ENCODE measurements around the gene VARS1. TPM values are rescaled to one million over a fixed set of nuclear protein-coding genes. Genes with fewer than 3 reads are reported as not detected.
A peak's percentile ranks its signal among the peaks of the same experiment; 100 is the strongest.

VARS1 gene
- total and polyA plus RNA-seq, 2 of the 8 experiments (the other 6 are each of a cell fraction or from before 2014, with no cell fraction given), result 53.5 to 162 TPM

DNA sequence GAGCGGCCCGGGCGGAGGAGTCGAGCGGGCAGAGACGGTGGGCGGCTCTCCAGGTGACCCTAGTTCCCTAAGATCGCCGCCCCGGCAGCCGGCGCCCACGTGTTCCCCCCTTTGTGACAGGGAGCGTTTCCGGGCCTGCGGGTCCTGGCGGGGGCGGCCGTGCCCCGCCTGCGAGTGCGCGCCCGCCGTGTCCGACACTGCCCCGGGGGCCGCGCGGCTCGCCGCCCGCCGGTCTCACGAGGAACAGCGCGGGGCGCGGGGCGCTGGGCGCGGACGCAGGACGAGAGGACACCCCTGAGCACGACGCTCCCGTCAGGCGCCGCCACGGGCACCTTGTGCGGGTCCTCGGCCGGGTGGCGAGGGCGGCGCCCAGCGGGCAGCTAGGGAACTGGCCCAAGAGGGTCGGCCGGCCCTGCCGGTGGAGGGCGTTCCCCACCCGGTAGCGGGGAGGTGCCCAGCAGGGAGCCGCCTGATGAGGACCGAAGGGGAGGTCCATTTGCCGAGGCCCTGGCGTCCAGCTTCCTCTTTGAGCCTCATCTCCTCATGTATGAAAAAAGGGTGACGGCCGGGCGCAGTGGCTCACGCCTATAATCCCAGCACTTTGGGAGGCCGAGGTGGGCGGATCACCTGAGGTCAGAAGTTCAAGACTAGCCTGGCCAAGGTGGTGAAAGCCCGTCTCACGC is at the start of gene VARS1 (continued):
- peak; percentile 69 to 96 for TF ChIP-seq SIN3A (conservative IDR thresholded peaks at IDR 0.05 in 1 of 2, IDR thresholded peaks at IDR 0.05 in 1 of 2; ENCODE audit: low read depth in 1 of 2, low read length in 2 of 2)
- no peak for TF ChIP-seq JUN (IDR thresholded peaks at IDR 0.05; ENCODE audit: low read depth, low read length)
- no peak for TF ChIP-seq TCF12 (IDR thresholded peaks at IDR 0.05; ENCODE audit: low read depth, low read length)
- peak; percentile 66; the same call in 1 of the 2 replicates for TF ChIP-seq GTF2F1 (IDR thresholded peaks at IDR 0.05; ENCODE audit: borderline replicate concordance, low read depth, low read length)
- TF ChIP-seq, protein P1, sequence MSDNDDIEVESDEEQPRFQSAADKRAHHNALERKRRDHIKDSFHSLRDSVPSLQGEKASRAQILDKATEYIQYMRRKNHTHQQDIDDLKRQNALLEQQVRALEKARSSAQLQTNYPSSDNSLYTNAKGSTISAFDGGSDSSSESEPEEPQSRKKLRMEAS (IDR thresholded peaks at IDR 0.05), result peak; percentile 96
- no peak for TF ChIP-seq BRCA1 (IDR thresholded peaks at IDR 0.05; ENCODE audit: low read depth, low read length)
- no peak for TF ChIP-seq NRF1 (IDR thresholded peaks at IDR 0.05; ENCODE audit: low read depth, low read length)
- TF ChIP-seq RXRA (IDR thresholded peaks at IDR 0.05; ENCODE audit: insufficient read depth, low read depth, low read length), result no peak
- peak; percentile 4 to 66; a peak in 1 of 4 replicates for TF ChIP-seq HDAC2 (IDR thresholded peaks at IDR 0.05; ENCODE audit: borderline replicate concordance in 1 of 2, low read depth in 2 of 2, low read length in 2 of 2)
- TF ChIP-seq, protein P2, sequence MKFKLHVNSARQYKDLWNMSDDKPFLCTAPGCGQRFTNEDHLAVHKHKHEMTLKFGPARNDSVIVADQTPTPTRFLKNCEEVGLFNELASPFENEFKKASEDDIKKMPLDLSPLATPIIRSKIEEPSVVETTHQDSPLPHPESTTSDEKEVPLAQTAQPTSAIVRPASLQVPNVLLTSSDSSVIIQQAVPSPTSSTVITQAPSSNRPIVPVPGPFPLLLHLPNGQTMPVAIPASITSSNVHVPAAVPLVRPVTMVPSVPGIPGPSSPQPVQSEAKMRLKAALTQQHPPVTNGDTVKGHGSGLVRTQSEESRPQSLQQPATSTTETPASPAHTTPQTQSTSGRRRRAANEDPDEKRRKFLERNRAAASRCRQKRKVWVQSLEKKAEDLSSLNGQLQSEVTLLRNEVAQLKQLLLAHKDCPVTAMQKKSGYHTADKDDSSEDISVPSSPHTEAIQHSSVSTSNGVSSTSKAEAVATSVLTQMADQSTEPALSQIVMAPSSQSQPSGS (IDR thresholded peaks at IDR 0.05; ENCODE audit: low read length), result 0 out of 2 replicates have a peak, but pooled peaks have one; percentile 26
- peak; percentile 28; the same call in 1 of the 2 replicates for TF ChIP-seq YY1 (IDR thresholded peaks at IDR 0.05; ENCODE audit: low read depth, low read length)
- TF ChIP-seq SP4 (IDR thresholded peaks at IDR 0.05; ENCODE audit: low read length), result peak; percentile 97
- peak; percentile 1; the same call in 1 of the 2 replicates for TF ChIP-seq TEAD4 (IDR thresholded peaks at IDR 0.05; ENCODE audit: low read depth, low read length)
- TF ChIP-seq EGR1 (IDR thresholded peaks at IDR 0.05; ENCODE audit: borderline replicate concordance, low read depth, low read length), result peak; percentile 45; the same call in 1 of the 2 replicates
- TF ChIP-seq SRF (IDR thresholded peaks at IDR 0.05; ENCODE audit: low read depth, low read length), result 0 out of 2 replicates have a peak, but pooled peaks have one; percentile 0
- TF ChIP-seq, protein P3, sequence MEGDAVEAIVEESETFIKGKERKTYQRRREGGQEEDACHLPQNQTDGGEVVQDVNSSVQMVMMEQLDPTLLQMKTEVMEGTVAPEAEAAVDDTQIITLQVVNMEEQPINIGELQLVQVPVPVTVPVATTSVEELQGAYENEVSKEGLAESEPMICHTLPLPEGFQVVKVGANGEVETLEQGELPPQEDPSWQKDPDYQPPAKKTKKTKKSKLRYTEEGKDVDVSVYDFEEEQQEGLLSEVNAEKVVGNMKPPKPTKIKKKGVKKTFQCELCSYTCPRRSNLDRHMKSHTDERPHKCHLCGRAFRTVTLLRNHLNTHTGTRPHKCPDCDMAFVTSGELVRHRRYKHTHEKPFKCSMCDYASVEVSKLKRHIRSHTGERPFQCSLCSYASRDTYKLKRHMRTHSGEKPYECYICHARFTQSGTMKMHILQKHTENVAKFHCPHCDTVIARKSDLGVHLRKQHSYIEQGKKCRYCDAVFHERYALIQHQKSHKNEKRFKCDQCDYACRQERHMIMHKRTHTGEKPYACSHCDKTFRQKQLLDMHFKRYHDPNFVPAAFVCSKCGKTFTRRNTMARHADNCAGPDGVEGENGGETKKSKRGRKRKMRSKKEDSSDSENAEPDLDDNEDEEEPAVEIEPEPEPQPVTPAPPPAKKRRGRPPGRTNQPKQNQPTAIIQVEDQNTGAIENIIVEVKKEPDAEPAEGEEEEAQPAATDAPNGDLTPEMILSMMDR (IDR thresholded peaks at IDR 0.05; ENCODE audit: control extremely low read depth in 1 of 3, insufficient read depth in 1 of 3, low read depth in 1 of 3, low read length in 3 of 3), result peak; percentile 92 to 99 (median 94)
- peak; percentile 50; the same call in 1 of the 2 replicates for TF ChIP-seq CHD2 (IDR thresholded peaks at IDR 0.05; ENCODE audit: low read length)
- TF ChIP-seq SIRT6 (IDR thresholded peaks at IDR 0.05; ENCODE audit: low read length), result no peak
- peak in 1 of 2 experiments; percentile 72; a peak in 2 of 3 replicates for TF ChIP-seq POLR2A (IDR thresholded peaks at IDR 0.05; ENCODE audit: control extremely low read depth in 1 of 2, low read depth in 2 of 2, low read length in 2 of 2)
- no peak for TF ChIP-seq SP1 (IDR thresholded peaks at IDR 0.05; ENCODE audit: low read depth, low read length)
- no peak for TF ChIP-seq BACH1 (IDR thresholded peaks at IDR 0.05; ENCODE audit: low read length)
